ENCODE data around the gene ADAM22. TPM values are rescaled to one million over a fixed set of nuclear protein-coding genes. Genes with fewer than 3 reads are reported as not detected.

Gene ADAM22
- total and polyA plus RNA-seq, 2 of the 4 experiments (the other 2 are of a cell fraction): 0.03 to 0.18 TPM

DNA sequence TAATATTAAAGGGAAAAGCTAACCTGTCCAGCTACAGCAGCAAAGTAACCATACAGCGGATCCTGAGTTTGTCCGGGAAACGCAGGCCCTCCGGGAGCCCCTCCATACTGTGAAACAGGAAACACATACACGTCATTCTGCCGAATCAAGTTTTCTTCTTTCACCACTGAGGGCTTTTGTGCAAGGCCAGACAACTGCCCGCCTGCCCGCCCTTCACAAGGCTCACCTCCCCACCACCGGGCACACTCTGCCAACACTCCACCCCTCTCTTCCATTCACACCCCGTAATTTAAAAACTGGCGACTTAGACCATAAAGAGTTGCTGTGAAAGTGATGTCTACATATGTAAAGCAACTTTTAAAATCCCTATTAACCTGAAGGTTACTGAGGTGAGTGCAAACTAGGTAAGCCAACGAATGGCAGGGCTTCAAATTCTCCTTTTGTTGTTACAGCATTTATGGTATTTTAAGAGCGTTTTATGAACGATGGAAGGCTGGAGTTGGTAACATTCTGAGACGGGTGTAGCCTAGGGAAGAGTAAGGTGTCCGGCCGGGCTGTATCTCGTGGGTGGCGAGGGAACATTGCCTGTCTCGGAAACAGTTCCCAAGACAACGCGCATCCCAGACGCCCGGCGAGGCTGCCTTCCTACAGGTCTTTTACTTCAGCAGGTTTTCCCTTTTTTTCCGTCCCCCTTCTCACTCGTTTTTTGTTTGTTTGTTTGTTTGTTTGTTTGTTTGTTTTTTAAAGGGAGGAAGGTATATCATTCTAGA, 285.0 kb downstream of the ADAM22 start:
- CTCF ChIA-PET: interaction anchor here (1.7 kb wide), 1 partner anchor 10 kb away, joined by 6 read pairs; no protein-coding TSS in a partner anchor
- POLR2A ChIA-PET (ENCODE audit: unreplicated experiment): no interaction called here
- Histone ChIP-seq H4K20me1 (ENCODE audit: insufficient read depth, low read length) (peaks cover 3% of the 10 kb centered on the region; the same call in 1 of the 2 replicates), H3K4me1 (ENCODE audit: control insufficient read depth, insufficient read depth, low read length) (peaks cover 2% of the 10 kb centered on the region; the same call in 1 of the 2 replicates), H4K91ac (ENCODE audit: insufficient read depth, low read depth, low read length) (no peak overlapping the region), H3K27ac (ENCODE audit: insufficient read depth, low read length) (peak overlapping the region; percentile 19), H2BK20ac (ENCODE audit: low read depth, low read length) (no peak overlapping the region), H2AFZ (replicated peaks; ENCODE audit: low read length, poor library complexity) (peak overlapping the region; percentile 48), H3K9me3 (ENCODE audit: control insufficient read depth, insufficient read depth, low read length) (no peaks in the 10 kb centered on the region), H2BK15ac (ENCODE audit: low read depth, low read length) (no peak overlapping the region), H2BK120ac (ENCODE audit: low read depth, low read length) (no peak overlapping the region), H3K36me3 (ENCODE audit: control insufficient read depth, insufficient read depth, low read length) (peaks cover 13% of the 10 kb centered on the region), H3K14ac (replicated peaks; ENCODE audit: low read depth, low read length) (peak overlapping the region; percentile 3), H3K18ac (ENCODE audit: low read depth, low read length) (peak overlapping the region; percentile 11; the same call in 1 of the 2 replicates), H3K79me1 (ENCODE audit: low read depth in 1 of 2, low read length in 2 of 2) (peaks cover 24 to 35% of the 10 kb centered on the region in 2 experiments), H3K56ac (ENCODE audit: extremely low read depth, insufficient read depth, low read length) (peak overlapping the region; percentile 33), H3K4me3 (ENCODE audit: insufficient read depth, low read depth, low read length) (peak overlapping the region; percentile 89), H3K4me2 (ENCODE audit: low read depth, low read length) (peak overlapping the region; percentile 97), H2BK5ac (ENCODE audit: low read depth, low read length, poor library complexity, severe bottlenecking) (peak overlapping the region; percentile 0), H2AK5ac (ENCODE audit: low read depth, low read length) (no peak overlapping the region), H3K9ac (ENCODE audit: low read depth, low read length) (peak overlapping the region; percentile 80), H3K27me3 (ENCODE audit: control insufficient read depth, insufficient read depth, low read length) (no peaks in the 10 kb centered on the region), H3K9me1 (ENCODE audit: insufficient read depth, low read length) (peaks cover 3% of the 10 kb centered on the region), H4K8ac (ENCODE audit: low read depth in 2 of 2, low read length in 2 of 2) (peak overlapping the region; percentile 48 to 74; a peak in 2 of 4 replicates), H4K5ac (ENCODE audit: low read depth, low read length) (peak overlapping the region; percentile 1; the same call in 1 of the 2 replicates), H3K23ac (ENCODE audit: low read depth, low read length) (peak overlapping the region; percentile 13; the same call in 1 of the 2 replicates), H2AK9ac (replicated peaks; ENCODE audit: low read depth, low read length, poor library complexity) (peak overlapping the region; percentile 11), H3K4ac (ENCODE audit: low read depth, low read length) (peak overlapping the region; percentile 34)
- dilution Hi-C loops (cut with HindIII; ENCODE audit: low sequenced_read_pairs, unreplicated experiment): no loop called here
- peak; percentile 33 for ATAC-seq (ENCODE audit: low read depth)
- in situ Hi-C loops (cut with MboI; ENCODE audit: low sequenced_read_pairs): no loop called here
- no TSS peak for BruUV-seq (replicated peaks)
- 0 out of 2 replicates have a peak, but pooled peaks have one; percentile 10 for TF ChIP-seq MAFK (IDR thresholded peaks at IDR 0.05; ENCODE audit: low read depth, low read length)
- TF ChIP-seq, protein P1, sequence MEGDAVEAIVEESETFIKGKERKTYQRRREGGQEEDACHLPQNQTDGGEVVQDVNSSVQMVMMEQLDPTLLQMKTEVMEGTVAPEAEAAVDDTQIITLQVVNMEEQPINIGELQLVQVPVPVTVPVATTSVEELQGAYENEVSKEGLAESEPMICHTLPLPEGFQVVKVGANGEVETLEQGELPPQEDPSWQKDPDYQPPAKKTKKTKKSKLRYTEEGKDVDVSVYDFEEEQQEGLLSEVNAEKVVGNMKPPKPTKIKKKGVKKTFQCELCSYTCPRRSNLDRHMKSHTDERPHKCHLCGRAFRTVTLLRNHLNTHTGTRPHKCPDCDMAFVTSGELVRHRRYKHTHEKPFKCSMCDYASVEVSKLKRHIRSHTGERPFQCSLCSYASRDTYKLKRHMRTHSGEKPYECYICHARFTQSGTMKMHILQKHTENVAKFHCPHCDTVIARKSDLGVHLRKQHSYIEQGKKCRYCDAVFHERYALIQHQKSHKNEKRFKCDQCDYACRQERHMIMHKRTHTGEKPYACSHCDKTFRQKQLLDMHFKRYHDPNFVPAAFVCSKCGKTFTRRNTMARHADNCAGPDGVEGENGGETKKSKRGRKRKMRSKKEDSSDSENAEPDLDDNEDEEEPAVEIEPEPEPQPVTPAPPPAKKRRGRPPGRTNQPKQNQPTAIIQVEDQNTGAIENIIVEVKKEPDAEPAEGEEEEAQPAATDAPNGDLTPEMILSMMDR (conservative IDR thresholded peaks at IDR 0.05; ENCODE audit: low read depth, low read length): no peak
- no peak for TF ChIP-seq MXI1 (IDR thresholded peaks at IDR 0.05; ENCODE audit: borderline replicate concordance, low read depth, low read length)
- peak; percentile 25; the same call in 1 of the 2 replicates for TF ChIP-seq CEBPB (IDR thresholded peaks at IDR 0.05; ENCODE audit: low read depth, low read length)
- TF ChIP-seq POLR2A (IDR thresholded peaks at IDR 0.05; ENCODE audit: low read depth, low read length): peak; percentile 40; the same call in 1 of the 2 replicates
- no CpG with 5 or more reads among the region's 27 CpGs for WGBS, 2 experiments (ENCODE audit: extremely low coverage in 2 of 2, insufficient read length in 1 of 2)
- intact Hi-C loops (cut with micrococcal nuclease): no loop called here
- DNase-seq: peak; percentile 66

Measured in IMR-90 (cell line).